ENCODE data around the gene TSPAN16. TPM values are rescaled to one million over a fixed set of nuclear protein-coding genes. Genes with fewer than 3 reads are reported as not detected.

The TSPAN16 gene
- total RNA-seq, 1 experiment from 2014 or later: not detected

- no peak for DNase-seq
- no peaks in the 10 kb centered on the region for H3K27me3 Mint-ChIP-seq (ENCODE audit: unreplicated experiment)
- no peaks in the 10 kb centered on the region for H3K36me3 Mint-ChIP-seq (ENCODE audit: insufficient read depth, unreplicated experiment)
- no peak overlapping the region for H3K27ac Mint-ChIP-seq (ENCODE audit: unreplicated experiment)
- CTCF ChIA-PET: interaction anchor here (0.6 to 0.7 kb wide), 2 partner anchors 97 to 200 kb away, joined by 3 read pairs; no protein-coding TSS in a partner anchor
- TF ChIP-seq, protein P1, sequence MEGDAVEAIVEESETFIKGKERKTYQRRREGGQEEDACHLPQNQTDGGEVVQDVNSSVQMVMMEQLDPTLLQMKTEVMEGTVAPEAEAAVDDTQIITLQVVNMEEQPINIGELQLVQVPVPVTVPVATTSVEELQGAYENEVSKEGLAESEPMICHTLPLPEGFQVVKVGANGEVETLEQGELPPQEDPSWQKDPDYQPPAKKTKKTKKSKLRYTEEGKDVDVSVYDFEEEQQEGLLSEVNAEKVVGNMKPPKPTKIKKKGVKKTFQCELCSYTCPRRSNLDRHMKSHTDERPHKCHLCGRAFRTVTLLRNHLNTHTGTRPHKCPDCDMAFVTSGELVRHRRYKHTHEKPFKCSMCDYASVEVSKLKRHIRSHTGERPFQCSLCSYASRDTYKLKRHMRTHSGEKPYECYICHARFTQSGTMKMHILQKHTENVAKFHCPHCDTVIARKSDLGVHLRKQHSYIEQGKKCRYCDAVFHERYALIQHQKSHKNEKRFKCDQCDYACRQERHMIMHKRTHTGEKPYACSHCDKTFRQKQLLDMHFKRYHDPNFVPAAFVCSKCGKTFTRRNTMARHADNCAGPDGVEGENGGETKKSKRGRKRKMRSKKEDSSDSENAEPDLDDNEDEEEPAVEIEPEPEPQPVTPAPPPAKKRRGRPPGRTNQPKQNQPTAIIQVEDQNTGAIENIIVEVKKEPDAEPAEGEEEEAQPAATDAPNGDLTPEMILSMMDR (IDR thresholded peaks at IDR 0.05; ENCODE audit: unreplicated experiment): no peak
- intact Hi-C loops (cut with micrococcal nuclease; ENCODE audit: unreplicated experiment): no loop called here
- H3K4me1 Mint-ChIP-seq (ENCODE audit: low read depth, unreplicated experiment): no peaks in the 10 kb centered on the region
- H3K4me3 Mint-ChIP-seq (ENCODE audit: low read depth, unreplicated experiment): no peak overlapping the region
- H3K9me3 Mint-ChIP-seq (ENCODE audit: low read depth, unreplicated experiment): no peaks in the 10 kb centered on the region
- BruUV-seq (replicated peaks): no TSS peak
Measured at GRCh38 chr19:11286312-11286974, 9.5 kb upstream of the TSPAN16 start.

DNA sequence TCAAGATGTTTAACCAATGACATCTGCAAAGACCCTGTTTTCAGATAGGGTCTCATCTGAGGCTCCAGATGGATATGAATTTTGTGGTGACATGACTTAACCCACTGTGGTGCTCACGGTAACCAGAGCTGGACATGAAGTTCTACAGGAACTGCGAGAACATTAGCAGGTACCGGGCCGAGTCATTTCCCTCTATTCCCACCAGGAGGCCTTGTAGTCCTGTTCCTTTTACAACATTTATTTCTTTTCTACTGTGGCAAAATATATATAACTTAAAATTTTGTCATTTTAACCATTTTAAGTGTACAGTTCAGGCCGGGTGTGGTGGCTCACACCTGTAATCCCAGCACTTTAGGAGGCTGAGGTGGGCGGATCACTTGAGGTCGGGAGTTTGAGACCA, 7.6 kb upstream of the TSPAN16 start:
- H3K27ac Mint-ChIP-seq (ENCODE audit: unreplicated experiment): no peak overlapping the region
- no TSS peak for BruUV-seq (replicated peaks)
- H3K4me1 Mint-ChIP-seq (ENCODE audit: low read depth, unreplicated experiment): no peaks in the 10 kb centered on the region
- TF ChIP-seq, protein P1 (IDR thresholded peaks at IDR 0.05; ENCODE audit: unreplicated experiment): peak; percentile 27
- H3K27me3 Mint-ChIP-seq (ENCODE audit: unreplicated experiment): no peaks in the 10 kb centered on the region
- DNase-seq: no peak
- CTCF ChIA-PET: interaction anchor here (1.2 kb wide), 1 partner anchor 194 kb away, joined by 7 read pairs; no protein-coding TSS in a partner anchor
- no peaks in the 10 kb centered on the region for H3K36me3 Mint-ChIP-seq (ENCODE audit: insufficient read depth, unreplicated experiment)
- intact Hi-C loops (cut with micrococcal nuclease; ENCODE audit: unreplicated experiment): no loop called here
- no peak overlapping the region for H3K4me3 Mint-ChIP-seq (ENCODE audit: low read depth, unreplicated experiment)
- H3K9me3 Mint-ChIP-seq (ENCODE audit: low read depth, unreplicated experiment): no peaks in the 10 kb centered on the region

- no peaks in the 10 kb centered on the region for H3K9me3 Mint-ChIP-seq (ENCODE audit: low read depth, unreplicated experiment)
- H3K4me3 Mint-ChIP-seq (ENCODE audit: low read depth, unreplicated experiment): no peak overlapping the region
- intact Hi-C loops (cut with micrococcal nuclease; ENCODE audit: unreplicated experiment): loop anchor here (5.0 to 10.0 kb wide), 2 partner anchors 92 to 155 kb away; partner anchors contain the start of gene EPOR
- CTCF ChIA-PET: interaction anchor here (0.6 kb wide), 1 partner anchor 140 kb away, joined by 3 read pairs; no protein-coding TSS in a partner anchor
- peaks cover 9% of the 10 kb centered on the region for H3K4me1 Mint-ChIP-seq (ENCODE audit: low read depth, unreplicated experiment)
- BruUV-seq (replicated peaks): no TSS peak
- no peaks in the 10 kb centered on the region for H3K36me3 Mint-ChIP-seq (ENCODE audit: insufficient read depth, unreplicated experiment)
- H3K27ac Mint-ChIP-seq (ENCODE audit: unreplicated experiment): no peak overlapping the region
- no peaks in the 10 kb centered on the region for H3K27me3 Mint-ChIP-seq (ENCODE audit: unreplicated experiment)
- DNase-seq: no peak
- TF ChIP-seq, protein P1 (IDR thresholded peaks at IDR 0.05; ENCODE audit: unreplicated experiment): no peak
Measured at GRCh38 chr19:11290256-11290655, 5.7 kb upstream of the TSPAN16 start.

DNA sequence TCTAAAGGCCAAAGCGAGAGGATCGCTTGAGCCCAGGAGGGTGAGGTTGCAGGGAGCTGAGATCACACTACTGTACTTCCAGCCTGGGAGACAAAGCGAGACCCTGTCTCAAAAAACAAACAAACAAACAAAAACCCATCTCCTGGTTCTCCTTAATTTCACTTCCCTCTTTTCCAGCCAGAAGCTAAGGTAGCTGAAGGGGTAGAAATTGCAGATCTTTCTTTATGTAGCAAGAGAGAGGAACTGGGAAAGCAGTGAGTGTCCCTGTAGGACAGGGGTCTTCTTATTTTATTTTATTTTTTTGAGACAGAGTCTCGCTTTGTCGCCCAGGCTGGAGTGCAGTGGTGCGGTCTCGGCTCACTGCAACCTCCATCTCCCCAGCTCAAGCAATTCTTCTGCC, 4.5 kb upstream of the TSPAN16 start:
- Mint-ChIP-seq H3K27ac (ENCODE audit: unreplicated experiment) (no peak overlapping the region), H3K9me3 (ENCODE audit: low read depth, unreplicated experiment) (no peaks in the 10 kb centered on the region), H3K4me1 (ENCODE audit: low read depth, unreplicated experiment) (peaks cover 20% of the 10 kb centered on the region), H3K27me3 (ENCODE audit: unreplicated experiment) (no peaks in the 10 kb centered on the region), H3K4me3 (ENCODE audit: low read depth, unreplicated experiment) (no peak overlapping the region), H3K36me3 (ENCODE audit: insufficient read depth, unreplicated experiment) (peaks cover 4% of the 10 kb centered on the region)
- intact Hi-C loops (cut with micrococcal nuclease; ENCODE audit: unreplicated experiment): loop anchor here (5.0 to 10.0 kb wide), 2 partner anchors 91 to 153 kb away; partner anchors contain the start of gene EPOR
- BruUV-seq (replicated peaks): no TSS peak
- DNase-seq: no peak
- TF ChIP-seq, protein P1 (IDR thresholded peaks at IDR 0.05; ENCODE audit: unreplicated experiment): no peak
- CTCF ChIA-PET: no interaction called here

Measured in Calu3 (cell line).